HK-2 (cell line): ENCODE measurements around the gene TLCD4.
"Not testable (repeated sequence)": the region's sequence is repeated elsewhere in the genome, so short reads cannot be mapped to it uniquely, and the experiment has no call there.

ENCODE experiments used
- DNase-seq: peaks from one replicate; pipeline ENCODE4 v3.0.0-alpha.2; 2018; ENCODE audit not compliant: unreplicated experiment

The TLCD4 gene

GRCh38 chr1:95154096-95154495 lies 36.9 kb downstream of the TLCD4 start:
- DNase-seq: no peak

GRCh38 chr1:95165569-95165968 lies 48.4 kb downstream of the TLCD4 start:
- DNase-seq: not testable (repeated sequence)
